Activated T-helper 1 cell treated with anti-CD3 and anti-CD28 coated beads, Interleukin-12 subunit alpha, Interleukin-12 subunit beta, Interleukin-2, Interleukin-4 antibody, amounts not matched to agents 30 ng/mL and 10 ng/mL and 1 ng/mL, durations not matched to agents 14 hours and 24 hours and 36 hours (primary cell): Measurements from ENCODE around the gene NACC2. TPM values are rescaled to one million over a fixed set of nuclear protein-coding genes. Genes with fewer than 3 reads are reported as not detected.

Source experiments
- DNase-seq: peaks from one replicate; pipeline ENCODE4 v3.0.0; 2021; ENCODE audit warnings: low spot score
- H3K27ac Mint-ChIP-seq: one replicate; pipeline ENCODE4 v1.8.0; 2021; ENCODE audit warnings: mild to moderate bottlenecking, mixed read lengths
- H3K27me3 Mint-ChIP-seq: one replicate; pipeline ENCODE4 v1.8.0; 2022; ENCODE audit warnings: mild to moderate bottlenecking, moderate library complexity, mixed read lengths; ENCODE audit not compliant: insufficient read depth
- H3K36me3 Mint-ChIP-seq: one replicate; pipeline ENCODE4 v1.8.0; 2021; ENCODE audit warnings: low read depth, mixed read lengths
- H3K4me1 Mint-ChIP-seq: one replicate; pipeline ENCODE4 v1.8.0; 2021; ENCODE audit warnings: low read depth, mixed read lengths
- H3K4me3 Mint-ChIP-seq: one replicate; pipeline ENCODE4 v1.8.0; 2021; ENCODE audit warnings: mild to moderate bottlenecking, moderate library complexity, mixed read lengths
- H3K9me3 Mint-ChIP-seq: one replicate; pipeline ENCODE4 v1.8.0; 2021; ENCODE audit warnings: mixed read lengths
- intact Hi-C: fragments of 100-400 bp; cut with micrococcal nuclease; formaldehyde crosslinking; loops from one replicate; pipeline ENCODE4 v1.15.1; 2024
- total RNA-seq: library from RNA; stranded (reverse); gene quantifications from 2 replicates; pipeline ENCODE4 v1.2.3, GENCODE V29; 2022

Gene NACC2
- total RNA-seq, 1 donor from 2014 or later: 3.7 TPM

DNA sequence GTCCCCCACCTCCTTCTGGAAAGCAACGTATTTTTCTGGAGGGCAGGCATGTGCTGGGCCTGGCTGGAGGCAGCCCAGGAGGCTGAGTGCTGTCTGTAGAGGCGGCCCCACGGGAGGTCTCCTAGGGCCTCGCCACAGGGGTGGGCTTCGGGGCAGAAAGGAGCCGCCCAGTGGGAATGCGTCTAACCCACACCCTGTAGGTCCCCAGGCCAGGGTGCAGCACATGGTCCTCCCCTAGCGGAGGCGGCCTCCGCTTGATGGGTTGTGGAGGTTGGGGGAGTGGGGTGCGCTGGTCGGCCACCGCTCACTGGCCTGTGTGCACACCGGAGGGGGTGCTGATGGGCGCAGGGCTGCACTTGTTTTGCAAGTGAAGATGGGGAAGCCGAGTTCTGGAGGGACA, 85.6 kb downstream of the NACC2 start:
- H3K4me3 Mint-ChIP-seq: no peak overlapping the region
- intact Hi-C loops: no loop called here
- H3K9me3 Mint-ChIP-seq: no peaks in the 10 kb centered on the region
- no peak for DNase-seq
- H3K27me3 Mint-ChIP-seq: no peaks in the 10 kb centered on the region
- H3K36me3 Mint-ChIP-seq: no peaks in the 10 kb centered on the region
- H3K4me1 Mint-ChIP-seq: no peaks in the 10 kb centered on the region
- no peak overlapping the region for H3K27ac Mint-ChIP-seq

DNA sequence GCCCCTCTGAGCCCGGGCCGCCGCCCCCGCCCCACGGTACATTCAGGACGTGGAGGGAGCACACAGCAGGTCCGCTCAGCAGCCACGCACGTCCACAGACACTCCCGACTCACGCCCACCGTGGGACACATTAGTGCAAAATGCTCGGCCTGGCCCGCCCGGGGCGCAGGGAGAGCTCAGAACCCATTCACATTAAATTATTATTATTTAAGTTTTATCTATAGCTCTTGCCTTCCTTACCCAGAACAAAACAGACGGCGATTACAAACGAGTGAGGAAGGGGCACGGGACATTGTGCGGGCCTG, 86.4 kb downstream of the NACC2 start:
- Mint-ChIP-seq H3K27ac (no peak overlapping the region), H3K9me3 (no peaks in the 10 kb centered on the region), H3K36me3 (no peaks in the 10 kb centered on the region), H3K27me3 (no peaks in the 10 kb centered on the region), H3K4me3 (no peak overlapping the region), H3K4me1 (no peaks in the 10 kb centered on the region)
- intact Hi-C loops: no loop called here
- no peak for DNase-seq

DNA sequence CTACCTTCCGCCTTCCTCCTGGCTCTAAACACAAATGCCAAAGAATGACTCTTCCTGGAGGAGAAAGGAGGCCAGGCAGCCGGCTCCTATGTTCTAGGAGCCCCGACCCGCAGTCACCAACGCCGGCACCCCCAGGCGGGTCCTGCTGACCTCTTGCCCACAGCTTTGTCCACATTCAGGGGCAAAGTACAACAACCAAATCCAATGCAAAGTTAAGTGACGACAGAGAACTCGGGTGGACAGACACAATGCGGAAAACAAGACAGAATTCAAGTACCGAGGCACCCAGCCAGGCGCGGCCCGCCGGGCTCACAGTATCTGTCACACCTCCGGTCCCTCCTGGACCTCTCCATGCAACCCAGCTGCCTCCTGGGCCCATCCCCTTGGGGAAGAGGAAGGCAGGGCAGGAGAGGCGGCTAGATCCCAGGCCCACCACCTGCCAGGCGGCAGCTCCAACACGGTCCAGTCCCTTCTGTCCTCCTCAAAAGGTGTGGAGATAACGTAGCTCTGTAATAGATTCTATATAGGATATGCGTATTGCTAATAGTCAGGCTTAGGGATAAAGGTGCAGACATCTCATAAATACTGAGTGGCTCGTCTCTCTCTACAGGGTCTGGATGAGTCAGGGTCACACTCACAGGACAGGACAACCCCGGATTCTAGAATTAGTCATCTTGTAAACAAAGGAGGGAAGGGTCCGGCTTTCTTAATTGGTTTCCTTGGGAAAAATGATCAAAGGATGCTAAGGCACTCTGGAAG, 87.0 kb downstream of the NACC2 start:
- DNase-seq: no peak
- no peaks in the 10 kb centered on the region for H3K4me1 Mint-ChIP-seq
- no peaks in the 10 kb centered on the region for H3K27me3 Mint-ChIP-seq
- H3K36me3 Mint-ChIP-seq: no peaks in the 10 kb centered on the region
- intact Hi-C loops: no loop called here
- no peak overlapping the region for H3K27ac Mint-ChIP-seq
- no peaks in the 10 kb centered on the region for H3K9me3 Mint-ChIP-seq
- no peak overlapping the region for H3K4me3 Mint-ChIP-seq

DNA sequence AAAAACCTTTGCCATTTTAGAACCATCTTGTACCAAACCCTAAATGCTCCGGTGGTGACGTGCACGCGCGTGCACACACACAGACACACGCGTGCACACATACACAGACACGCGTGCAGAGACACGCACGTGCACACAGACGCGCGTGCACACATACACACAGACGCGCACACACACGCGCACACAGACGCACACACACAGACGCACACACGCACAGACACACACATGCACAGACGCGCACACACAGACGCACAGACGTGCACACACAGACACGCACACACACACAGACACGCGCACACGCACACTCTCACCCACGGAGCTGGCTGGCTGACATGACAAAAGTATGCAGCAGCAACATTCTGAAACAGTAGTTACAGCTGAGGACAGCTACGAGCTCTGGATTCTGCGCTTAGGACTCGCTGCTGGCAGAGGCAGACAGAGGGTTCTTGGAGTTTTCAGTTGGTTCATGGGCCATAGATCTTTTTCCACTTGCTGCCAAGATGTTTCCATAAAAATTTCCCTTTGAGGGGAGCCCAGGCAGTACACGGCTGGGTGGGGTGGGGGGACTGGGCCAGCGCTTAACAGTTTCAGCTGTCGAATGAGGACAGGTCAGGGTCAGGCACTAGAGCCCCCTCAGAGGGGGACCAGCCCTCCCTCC, 87.7 kb downstream of the NACC2 start:
- no peaks in the 10 kb centered on the region for H3K36me3 Mint-ChIP-seq

DNA sequence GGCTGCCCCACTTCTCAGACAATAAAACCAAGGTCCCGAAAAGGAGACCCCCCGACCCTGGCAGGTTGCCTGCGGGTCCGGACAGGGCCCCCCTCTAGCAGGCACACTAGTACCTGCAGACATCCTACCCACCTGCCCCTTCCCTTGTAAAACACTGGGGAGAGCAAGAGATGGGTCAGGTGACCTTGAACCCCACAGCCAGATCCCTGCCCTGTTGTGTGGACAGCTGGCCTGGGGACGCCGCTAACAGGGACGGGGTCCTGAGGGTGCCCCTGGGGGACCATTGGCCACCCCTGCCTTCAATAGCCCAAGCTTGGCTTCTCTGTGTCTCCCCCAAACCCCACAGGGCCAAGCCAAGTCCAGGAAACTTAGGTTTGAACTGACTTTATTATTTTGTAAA, 88.9 kb downstream of the NACC2 start:
- DNase-seq: no peak
- H3K9me3 Mint-ChIP-seq: no peaks in the 10 kb centered on the region
- H3K36me3 Mint-ChIP-seq: no peaks in the 10 kb centered on the region
- H3K4me1 Mint-ChIP-seq: no peaks in the 10 kb centered on the region
- intact Hi-C loops: no loop called here
- no peak overlapping the region for H3K4me3 Mint-ChIP-seq
- no peak overlapping the region for H3K27ac Mint-ChIP-seq
- H3K27me3 Mint-ChIP-seq: no peaks in the 10 kb centered on the region

More for the DNA sequence above, 87.7 kb downstream of the NACC2 start:
- Mint-ChIP-seq H3K4me1 (no peaks in the 10 kb centered on the region), H3K4me3 (no peak overlapping the region), H3K27me3 (no peaks in the 10 kb centered on the region), H3K9me3 (no peaks in the 10 kb centered on the region), H3K27ac (no peak overlapping the region)
- no peak for DNase-seq
- intact Hi-C loops: no loop called here

DNA sequence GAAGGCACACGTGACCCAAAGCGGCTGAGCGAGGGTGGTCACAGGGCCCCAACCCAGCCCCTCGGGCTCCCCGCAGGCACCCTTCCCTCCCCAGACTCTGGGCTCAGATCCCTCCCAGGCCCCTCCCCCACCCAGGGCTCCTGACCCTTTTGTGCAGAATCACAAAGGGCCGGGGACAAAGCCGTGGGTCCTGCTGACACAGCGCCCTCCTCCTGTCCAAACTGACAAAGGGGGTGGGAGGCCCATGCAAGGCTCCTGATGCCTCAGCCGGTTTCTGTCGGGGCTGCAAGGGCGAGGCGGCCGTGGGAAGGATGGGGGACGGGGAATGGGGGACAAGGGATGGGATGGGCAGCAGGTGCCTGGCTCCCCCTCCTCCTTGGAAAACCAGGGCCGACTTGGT, 90.4 kb downstream of the NACC2 start:
- Mint-ChIP-seq H3K36me3 (no peaks in the 10 kb centered on the region), H3K27me3 (no peaks in the 10 kb centered on the region), H3K9me3 (no peaks in the 10 kb centered on the region), H3K4me1 (no peaks in the 10 kb centered on the region), H3K4me3 (no peak overlapping the region), H3K27ac (no peak overlapping the region)
- DNase-seq: no peak
- intact Hi-C loops: no loop called here

DNA sequence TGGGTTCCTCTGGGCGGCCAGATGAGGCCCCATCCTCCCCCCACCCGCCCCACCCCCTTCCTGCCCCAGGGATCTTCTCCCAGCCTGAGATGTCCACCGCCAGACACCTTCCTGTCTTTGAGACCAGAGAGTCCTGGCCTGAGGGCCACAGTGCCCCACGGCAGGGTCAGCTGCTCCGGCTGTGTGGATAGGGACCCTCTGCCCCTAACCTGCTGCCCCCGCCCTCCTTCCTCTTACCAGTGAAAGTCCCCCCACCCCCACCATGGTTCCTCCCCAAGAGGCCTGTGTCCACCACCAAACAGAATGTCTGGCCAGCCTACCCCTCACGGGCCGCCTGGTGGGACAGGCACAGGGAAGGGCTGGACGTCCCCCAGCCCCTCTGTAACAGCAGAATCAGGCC, 90.9 kb downstream of the NACC2 start:
- Mint-ChIP-seq H3K36me3 (no peaks in the 10 kb centered on the region), H3K4me3 (no peak overlapping the region), H3K27ac (no peak overlapping the region), H3K9me3 (no peaks in the 10 kb centered on the region), H3K27me3 (no peaks in the 10 kb centered on the region), H3K4me1 (no peaks in the 10 kb centered on the region)
- intact Hi-C loops: no loop called here
- DNase-seq: no peak

DNA sequence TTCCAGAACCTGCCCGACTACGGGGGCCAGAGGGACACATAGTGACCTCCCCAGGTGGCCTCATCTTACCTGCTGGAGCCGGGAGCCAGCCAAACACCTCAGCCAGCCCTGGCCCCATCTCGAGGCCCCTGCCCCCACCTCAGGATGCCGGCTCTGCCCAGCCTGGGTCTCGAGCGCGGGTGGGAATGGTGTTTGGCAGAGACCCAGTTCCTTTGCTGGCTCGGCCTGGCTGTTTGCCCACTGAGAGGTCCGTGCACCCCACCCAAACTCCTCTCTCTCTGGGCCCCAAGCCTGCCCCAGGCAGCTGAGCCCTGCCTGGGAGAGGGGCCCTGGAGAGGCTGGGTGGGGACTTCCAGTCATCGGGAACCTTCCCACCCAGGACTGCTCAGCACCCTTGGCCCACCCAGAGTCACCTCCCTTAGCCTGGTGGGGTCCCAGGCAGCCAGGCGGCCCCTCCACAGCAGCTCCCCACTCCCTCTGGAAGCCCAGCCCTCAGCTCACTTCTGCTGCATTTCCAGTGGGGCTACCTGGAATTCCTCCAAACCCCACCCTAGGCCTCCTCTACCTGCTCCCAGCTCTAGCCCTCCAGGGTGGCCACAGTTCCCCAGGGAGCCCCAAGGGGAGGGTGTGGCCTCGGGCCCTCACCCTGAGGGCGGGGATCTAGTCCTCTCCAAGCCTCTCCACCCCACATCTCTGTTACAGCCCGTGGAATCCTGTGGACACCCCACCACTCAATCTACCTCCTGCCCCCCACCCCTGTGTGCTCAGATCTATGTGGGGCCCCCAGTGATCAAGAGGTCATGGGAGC, 91.5 kb downstream of the NACC2 start:
- Mint-ChIP-seq H3K4me3 (no peak overlapping the region), H3K27ac (no peak overlapping the region), H3K27me3 (no peaks in the 10 kb centered on the region), H3K36me3 (no peaks in the 10 kb centered on the region), H3K4me1 (no peaks in the 10 kb centered on the region), H3K9me3 (no peaks in the 10 kb centered on the region)
- intact Hi-C loops: no loop called here
- no peak for DNase-seq

DNA sequence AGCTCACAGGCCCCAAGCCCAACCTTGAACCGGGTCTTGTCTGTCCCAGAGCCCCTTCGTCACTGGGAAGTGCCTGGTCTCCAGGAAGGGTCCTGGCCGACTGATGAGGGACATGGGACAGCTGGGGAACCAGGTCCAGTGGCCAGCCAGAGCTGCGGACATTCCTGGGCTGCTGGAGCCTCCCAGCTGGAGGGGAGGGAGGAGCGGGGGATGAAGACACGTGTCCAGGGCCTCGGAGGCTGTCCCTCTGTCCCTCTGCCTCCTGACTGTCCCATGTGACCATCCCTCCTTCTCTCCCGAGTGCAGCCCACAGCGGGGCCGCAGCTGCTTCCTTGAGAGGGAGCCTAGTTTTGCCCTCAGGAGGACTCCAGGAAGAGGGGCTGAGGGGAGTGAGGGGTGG, 92.2 kb downstream of the NACC2 start:
- H3K36me3 Mint-ChIP-seq: no peaks in the 10 kb centered on the region
- DNase-seq: no peak
- H3K4me3 Mint-ChIP-seq: no peak overlapping the region
- no peaks in the 10 kb centered on the region for H3K27me3 Mint-ChIP-seq
- no peak overlapping the region for H3K27ac Mint-ChIP-seq
- no peaks in the 10 kb centered on the region for H3K4me1 Mint-ChIP-seq
- H3K9me3 Mint-ChIP-seq: no peaks in the 10 kb centered on the region
- intact Hi-C loops: no loop called here

DNA sequence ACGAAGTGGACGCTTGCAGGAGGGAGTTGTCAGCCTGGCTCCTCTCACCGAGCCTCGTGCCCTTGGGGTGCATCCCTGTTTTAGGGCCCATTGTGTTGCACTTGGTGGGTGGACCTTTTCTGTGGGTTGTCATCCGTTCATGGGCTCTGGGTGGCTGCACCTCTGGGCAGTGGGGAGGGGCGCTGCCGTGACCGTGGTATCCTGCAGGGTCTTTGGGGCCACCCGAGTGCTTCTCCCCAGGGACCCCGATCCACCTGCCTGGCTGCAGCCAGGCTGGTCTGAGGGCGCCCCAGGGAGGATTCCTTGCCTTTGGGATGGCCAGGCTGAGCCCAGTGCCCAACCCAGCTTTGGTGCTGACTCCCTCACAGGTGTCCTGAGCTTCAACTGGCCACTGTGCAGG, 92.9 kb downstream of the NACC2 start:
- Mint-ChIP-seq H3K4me1 (no peaks in the 10 kb centered on the region), H3K9me3 (no peaks in the 10 kb centered on the region)

DNA sequence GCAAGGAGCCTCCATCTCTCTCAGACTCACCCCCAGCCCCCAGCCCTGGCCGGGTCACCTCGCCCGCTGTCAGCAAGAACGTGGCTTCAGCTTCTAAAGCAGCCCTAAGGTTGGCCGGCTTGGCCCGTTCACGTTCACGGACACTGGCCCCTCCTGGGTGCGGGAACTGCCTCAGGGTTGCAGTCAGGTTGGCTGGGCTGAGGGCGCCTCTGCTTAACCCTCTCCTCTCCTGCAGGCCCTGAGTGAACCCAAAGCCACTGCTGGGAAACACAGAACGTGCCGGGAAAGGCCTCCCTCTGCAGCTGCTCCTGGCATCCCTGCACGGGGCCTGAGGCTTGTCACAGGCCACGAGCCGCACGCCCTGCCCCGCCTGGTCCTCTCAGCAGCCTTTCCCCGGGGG, 93.9 kb downstream of the NACC2 start:
- no peaks in the 10 kb centered on the region for H3K4me1 Mint-ChIP-seq
- no peaks in the 10 kb centered on the region for H3K36me3 Mint-ChIP-seq
- intact Hi-C loops: no loop called here
- no peaks in the 10 kb centered on the region for H3K9me3 Mint-ChIP-seq
- no peak overlapping the region for H3K4me3 Mint-ChIP-seq
- no peak overlapping the region for H3K27ac Mint-ChIP-seq
- H3K27me3 Mint-ChIP-seq: no peaks in the 10 kb centered on the region
- no peak for DNase-seq

More for the DNA sequence above, 92.9 kb downstream of the NACC2 start:
- Mint-ChIP-seq H3K27ac (no peak overlapping the region), H3K36me3 (no peaks in the 10 kb centered on the region), H3K27me3 (no peaks in the 10 kb centered on the region), H3K4me3 (no peak overlapping the region)
- intact Hi-C loops: no loop called here
- DNase-seq: no peak

DNA sequence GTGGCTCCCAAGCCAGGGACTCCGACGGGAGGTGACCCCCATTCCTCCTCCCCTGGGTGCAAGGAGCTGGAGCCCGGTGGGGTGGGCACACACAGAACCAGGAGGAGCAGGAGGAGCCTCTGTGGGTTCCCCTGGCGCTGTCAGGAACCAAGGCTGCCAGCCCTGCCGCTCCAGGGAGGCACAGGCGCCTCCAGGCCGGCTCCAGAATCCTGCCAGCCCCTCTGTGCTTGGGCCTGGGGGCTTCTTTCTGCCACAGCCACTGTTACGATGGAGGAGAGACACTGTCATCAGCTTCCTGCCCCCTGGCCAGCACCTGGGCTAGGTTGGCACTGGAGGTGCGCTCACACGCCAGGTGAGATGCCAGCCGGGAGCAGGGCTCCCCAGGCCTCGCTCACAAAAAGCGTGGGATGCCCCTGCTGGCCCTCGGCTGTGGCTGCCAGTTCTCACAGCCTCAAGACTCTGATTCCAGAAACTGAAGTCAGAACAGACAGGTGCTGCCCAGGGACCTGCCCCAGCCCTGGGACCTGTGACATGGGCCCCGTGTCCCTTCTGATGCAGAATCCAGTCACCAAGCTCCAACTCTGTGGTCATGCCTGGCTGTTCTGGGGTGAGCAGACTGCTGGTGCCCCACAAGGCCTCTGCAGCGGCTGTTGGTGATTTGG, 96.5 kb downstream of the NACC2 start:
- DNase-seq: no peak
- Mint-ChIP-seq H3K27ac (no peak overlapping the region), H3K4me3 (no peak overlapping the region), H3K27me3 (no peaks in the 10 kb centered on the region), H3K4me1 (no peaks in the 10 kb centered on the region), H3K36me3 (no peaks in the 10 kb centered on the region), H3K9me3 (no peaks in the 10 kb centered on the region)
- intact Hi-C loops: no loop called here

DNA sequence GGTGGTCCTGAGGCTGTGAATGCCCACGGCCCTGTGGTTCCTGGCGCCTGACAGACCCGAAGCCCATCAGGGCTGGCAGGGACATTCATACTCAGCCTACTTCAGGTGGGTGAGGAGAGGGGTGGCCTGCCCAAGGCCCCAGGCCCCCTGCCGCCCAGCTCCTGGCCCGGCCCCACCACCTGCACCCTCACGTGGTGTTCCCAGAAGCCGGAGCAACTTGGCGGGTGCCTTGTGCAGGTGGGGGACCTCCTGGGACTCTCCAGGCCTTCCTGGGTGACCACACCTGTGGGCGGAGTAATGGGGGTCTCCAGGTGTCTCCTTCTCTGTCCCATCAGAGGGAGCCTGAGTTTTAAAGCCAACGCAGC, 97.1 kb downstream of the NACC2 start:
- no peak for DNase-seq
- no peaks in the 10 kb centered on the region for H3K4me1 Mint-ChIP-seq
- no peak overlapping the region for H3K27ac Mint-ChIP-seq
- intact Hi-C loops: no loop called here
- no peaks in the 10 kb centered on the region for H3K36me3 Mint-ChIP-seq
- H3K27me3 Mint-ChIP-seq: no peaks in the 10 kb centered on the region
- H3K9me3 Mint-ChIP-seq: no peaks in the 10 kb centered on the region
- H3K4me3 Mint-ChIP-seq: no peak overlapping the region
